Cardiac muscle cell (in vitro differentiated cells and primary cell): ENCODE results near the gene MYBPC2. TPM values are rescaled to one million over a fixed set of nuclear protein-coding genes. Genes with fewer than 3 reads are reported as not detected.

Source experiments
- DNase-seq, 2 donors: peaks; one replicate each; pipeline versions ENCODE4 v3.0.0 to v3.0.0-alpha.2; 2010 to 2017; ENCODE audit warnings: low read depth in 1 of 2, low spot score in 1 of 2
- H3K27ac ChIP-seq: fragments of 200-600 bp; sonication (generic); 2 replicates; pipeline ENCODE4 v1.5.1; 2016
- H3K27me3 ChIP-seq: fragments of 200-600 bp; sonication (generic); 2 replicates; pipeline ENCODE4 v1.6.0; 2016; ENCODE audit warnings: control low read depth
- H3K36me3 ChIP-seq: fragments of 200-600 bp; sonication (generic); 2 replicates; pipeline ENCODE4 v1.5.1; 2016; ENCODE audit warnings: control low read depth
- H3K4me1 ChIP-seq: fragments of 200-600 bp; sonication (generic); 2 replicates; pipeline ENCODE4 v1.8.1; 2017; ENCODE audit warnings: low read depth, mild to moderate bottlenecking, mixed run types
- H3K4me3 ChIP-seq: fragments of 200-600 bp; sonication (generic); 2 replicates; pipeline ENCODE4 v1.5.1; 2016; ENCODE audit warnings: mild to moderate bottlenecking
- H3K9me3 ChIP-seq: fragments of 200-600 bp; sonication (generic); 2 replicates; pipeline ENCODE4 v1.5.1; 2017; ENCODE audit warnings: low read depth, mild to moderate bottlenecking, control low read depth
- polyA plus RNA-seq: library from polyadenylated mRNA; unstranded; fragments of >200 nt; fragmentation: Nextera tagmentation; extraction: Ambion mirVana; gene quantifications from 2 replicates; pipeline ENCODE4 v1.2.1, GENCODE V29; 2016
- total RNA-seq: library from RNA; depleted of rRNA; stranded (reverse); fragments of >200 nt; gene quantifications from 2 replicates; pipeline ENCODE4 v1.2.3, GENCODE V29; 2016
- TF ChIP-seq, protein P1 (sequence below): IDR thresholded peaks from 2 replicates; pipeline ENCODE4 v1.5.1; 2012; ENCODE audit warnings: low read depth, mild to moderate bottlenecking, low read length

Gene MYBPC2
- total and polyA plus RNA-seq, 2 experiments from 2014 or later = 0.18 to 0.31 TPM

DNA sequence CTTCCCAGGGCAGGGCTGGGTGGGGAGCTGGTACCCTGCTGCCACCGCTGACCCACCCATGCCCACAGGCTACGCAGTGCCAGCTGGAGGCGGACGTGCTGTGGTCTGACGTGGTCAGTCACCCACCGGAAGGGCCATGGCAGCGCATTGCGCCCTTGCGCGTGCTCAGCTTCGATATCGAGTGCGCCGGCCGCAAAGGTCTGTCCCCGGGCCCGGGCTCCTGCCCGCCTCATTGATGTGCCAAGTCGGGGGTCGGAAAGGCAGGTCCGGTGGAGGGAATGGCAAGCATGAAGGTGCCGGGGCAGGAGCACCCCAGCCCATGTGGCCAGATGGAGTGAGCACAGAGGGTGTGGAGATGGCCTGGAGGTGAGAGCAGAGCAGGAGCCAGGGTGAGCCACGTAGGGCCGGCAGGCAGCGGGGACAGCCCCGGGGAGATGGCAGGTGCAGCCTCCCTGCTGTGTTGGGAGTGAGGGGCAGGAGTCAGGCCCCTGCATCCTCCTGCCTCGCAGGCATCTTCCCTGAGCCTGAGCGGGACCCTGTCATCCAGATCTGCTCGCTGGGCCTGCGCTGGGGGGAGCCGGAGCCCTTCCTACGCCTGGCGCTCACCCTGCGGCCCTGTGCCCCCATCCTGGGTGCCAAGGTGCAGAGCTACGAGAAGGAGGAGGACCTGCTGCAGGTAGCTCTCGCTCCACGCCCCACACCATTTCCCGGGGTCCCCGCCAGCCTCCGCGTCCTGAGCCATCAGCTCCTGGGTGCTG lies 30.0 kb upstream of the MYBPC2 start:
- Histone ChIP-seq H3K36me3 (no peaks in the 10 kb centered on the region), H3K27ac (no peak overlapping the region), H3K27me3 (no peaks in the 10 kb centered on the region), H3K9me3 (no peaks in the 10 kb centered on the region), H3K4me3 (no peak overlapping the region), H3K4me1 (no peaks in the 10 kb centered on the region)
- DNase-seq = no peak
- TF ChIP-seq, protein P1, sequence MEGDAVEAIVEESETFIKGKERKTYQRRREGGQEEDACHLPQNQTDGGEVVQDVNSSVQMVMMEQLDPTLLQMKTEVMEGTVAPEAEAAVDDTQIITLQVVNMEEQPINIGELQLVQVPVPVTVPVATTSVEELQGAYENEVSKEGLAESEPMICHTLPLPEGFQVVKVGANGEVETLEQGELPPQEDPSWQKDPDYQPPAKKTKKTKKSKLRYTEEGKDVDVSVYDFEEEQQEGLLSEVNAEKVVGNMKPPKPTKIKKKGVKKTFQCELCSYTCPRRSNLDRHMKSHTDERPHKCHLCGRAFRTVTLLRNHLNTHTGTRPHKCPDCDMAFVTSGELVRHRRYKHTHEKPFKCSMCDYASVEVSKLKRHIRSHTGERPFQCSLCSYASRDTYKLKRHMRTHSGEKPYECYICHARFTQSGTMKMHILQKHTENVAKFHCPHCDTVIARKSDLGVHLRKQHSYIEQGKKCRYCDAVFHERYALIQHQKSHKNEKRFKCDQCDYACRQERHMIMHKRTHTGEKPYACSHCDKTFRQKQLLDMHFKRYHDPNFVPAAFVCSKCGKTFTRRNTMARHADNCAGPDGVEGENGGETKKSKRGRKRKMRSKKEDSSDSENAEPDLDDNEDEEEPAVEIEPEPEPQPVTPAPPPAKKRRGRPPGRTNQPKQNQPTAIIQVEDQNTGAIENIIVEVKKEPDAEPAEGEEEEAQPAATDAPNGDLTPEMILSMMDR = no peak

DNA sequence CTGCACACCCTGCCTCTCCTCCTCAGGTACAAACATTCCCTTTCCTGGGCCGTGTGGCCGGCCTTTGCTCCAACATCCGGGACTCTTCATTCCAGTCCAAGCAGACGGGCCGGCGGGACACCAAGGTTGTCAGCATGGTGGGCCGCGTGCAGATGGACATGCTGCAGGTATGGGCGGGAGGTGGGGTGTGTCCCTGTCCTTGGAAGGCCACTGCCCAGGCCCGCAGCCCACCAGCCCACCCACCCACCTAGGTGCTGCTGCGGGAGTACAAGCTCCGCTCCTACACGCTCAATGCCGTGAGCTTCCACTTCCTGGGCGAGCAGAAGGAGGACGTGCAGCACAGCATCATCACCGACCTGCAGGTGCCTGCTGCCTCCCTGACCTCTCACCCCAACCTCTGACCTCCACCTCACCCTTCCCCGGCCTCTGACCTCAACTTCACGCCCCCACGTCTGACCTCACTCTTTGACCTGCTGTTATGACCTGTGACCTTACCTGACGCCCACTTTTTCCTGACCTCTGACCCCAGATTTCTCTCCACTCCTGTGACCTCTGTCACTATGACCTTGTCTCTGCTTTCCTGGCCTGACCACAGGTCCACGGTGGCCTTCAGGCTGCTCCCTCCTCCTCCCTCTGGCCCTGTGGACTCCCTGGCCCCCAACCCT lies 26.4 kb upstream of the MYBPC2 start:
- TF ChIP-seq, protein P1 = no peak
- no peak for DNase-seq
- Histone ChIP-seq H3K9me3 (no peaks in the 10 kb centered on the region), H3K4me1 (no peaks in the 10 kb centered on the region), H3K36me3 (peaks cover 5% of the 10 kb centered on the region), H3K27ac (no peak overlapping the region), H3K4me3 (no peak overlapping the region), H3K27me3 (no peaks in the 10 kb centered on the region)

DNA sequence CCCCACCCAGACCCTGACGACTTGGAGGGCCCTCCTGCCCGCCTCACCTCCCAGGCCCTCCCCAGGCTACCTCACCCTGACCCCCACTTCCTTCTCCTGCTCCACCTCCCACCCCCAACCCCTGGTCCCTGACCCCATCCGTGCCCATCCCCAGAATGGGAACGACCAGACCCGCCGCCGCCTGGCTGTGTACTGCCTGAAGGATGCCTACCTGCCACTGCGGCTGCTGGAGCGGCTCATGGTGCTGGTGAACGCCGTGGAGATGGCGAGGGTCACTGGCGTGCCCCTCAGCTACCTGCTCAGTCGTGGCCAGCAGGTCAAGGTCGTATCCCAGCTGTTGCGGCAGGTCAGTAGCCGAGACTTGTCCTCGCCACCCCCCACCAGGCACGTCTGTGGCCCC lies 25.9 kb upstream of the MYBPC2 start:
- H3K27ac ChIP-seq = no peak overlapping the region
- H3K27me3 ChIP-seq = no peaks in the 10 kb centered on the region
- no peaks in the 10 kb centered on the region for H3K9me3 ChIP-seq
- TF ChIP-seq, protein P1 = no peak
- H3K4me1 ChIP-seq = no peaks in the 10 kb centered on the region
- no peak for DNase-seq
- no peak overlapping the region for H3K4me3 ChIP-seq
- H3K36me3 ChIP-seq = peaks cover 5% of the 10 kb centered on the region

DNA sequence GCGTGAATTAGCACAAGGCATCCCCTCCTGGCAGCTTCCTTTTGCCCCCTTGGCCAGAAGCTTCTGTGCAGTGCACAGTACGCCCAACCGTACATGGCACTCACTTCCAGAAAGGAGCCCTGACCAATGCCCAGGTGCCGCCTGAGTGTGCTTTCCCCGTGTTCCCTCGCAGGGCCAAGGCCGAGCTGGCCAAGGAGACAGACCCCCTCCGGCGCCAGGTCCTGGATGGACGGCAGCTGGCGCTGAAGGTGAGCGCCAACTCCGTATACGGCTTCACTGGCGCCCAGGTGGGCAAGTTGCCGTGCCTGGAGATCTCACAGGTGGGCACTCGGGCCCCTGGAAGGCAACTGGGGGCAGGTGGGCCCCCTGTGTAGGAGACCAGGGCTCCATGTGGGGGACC lies 23.3 kb upstream of the MYBPC2 start:
- H3K9me3 ChIP-seq = no peaks in the 10 kb centered on the region
- no peak overlapping the region for H3K4me3 ChIP-seq
- no peaks in the 10 kb centered on the region for H3K4me1 ChIP-seq
- DNase-seq = no peak
- no peak overlapping the region for H3K27ac ChIP-seq
- H3K27me3 ChIP-seq = no peaks in the 10 kb centered on the region
- TF ChIP-seq, protein P1 = no peak
- H3K36me3 ChIP-seq = peaks cover 5% of the 10 kb centered on the region

DNA sequence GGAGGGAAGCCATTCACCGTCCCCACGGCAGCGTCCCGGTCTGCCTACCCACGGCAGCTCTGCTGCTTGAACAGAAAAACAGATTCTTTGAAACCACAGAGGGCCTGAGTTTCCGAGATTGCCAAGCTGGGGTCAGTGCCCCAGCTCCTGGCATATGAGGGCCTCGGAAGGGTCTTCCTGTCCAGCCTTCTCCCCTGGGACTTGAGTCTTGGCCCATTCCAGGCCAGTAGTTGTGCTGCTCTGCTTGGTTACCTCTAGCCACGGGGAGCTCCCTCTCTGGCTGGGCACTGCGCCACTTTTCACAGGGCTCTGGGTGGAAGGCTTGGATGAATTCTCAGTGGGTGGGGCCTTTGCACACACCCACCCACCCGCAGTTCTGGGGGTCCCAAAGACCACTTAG lies 22.6 kb upstream of the MYBPC2 start:
- no peak overlapping the region for H3K27ac ChIP-seq
- H3K27me3 ChIP-seq = no peaks in the 10 kb centered on the region
- H3K36me3 ChIP-seq = peaks cover 5% of the 10 kb centered on the region
- no peak for DNase-seq
- H3K9me3 ChIP-seq = no peaks in the 10 kb centered on the region
- TF ChIP-seq, protein P1 = no peak
- no peaks in the 10 kb centered on the region for H3K4me1 ChIP-seq
- no peak overlapping the region for H3K4me3 ChIP-seq
